SK-N-SH (cell line): ENCODE results near the gene ILDR1. TPM values are rescaled to one million over a fixed set of nuclear protein-coding genes. Genes with fewer than 3 reads are reported as not detected.

Experiments used
- CTCF ChIA-PET: fragments of 300-600, 350-600 bp; formaldehyde crosslinking; extraction: SDS; loops from one replicate; lab custom pipeline; 2021; lab: Yijun Ruan, JAX
- POLR2A ChIA-PET: fragments of 350-600 bp; sonication (Branson Sonifier 250); formaldehyde crosslinking; extraction: SDS; loops from one replicate; lab custom pipeline; 2020; ENCODE audit warnings: antibody characterized with exemption, inconsistent platforms; lab: Yijun Ruan, JAX
- DNase-seq: peaks from one replicate; pipeline ENCODE4 v3.0.0; 2012
- H2AFZ ChIP-seq: fragments of 200-600 bp; sonication (generic); 2 replicates; pipeline ENCODE4 v1.8.1; 2016; ENCODE audit warnings: antibody characterized with exemption, mild to moderate bottlenecking, low read depth
- H3F3A ChIP-seq: fragments of 200-600 bp; sonication (generic); replicated peaks from 2 replicates; pipeline ENCODE3; 2016; ENCODE audit warnings: antibody characterized with exemption, mild to moderate bottlenecking; ENCODE audit not compliant: insufficient read depth
- H3K27ac ChIP-seq, 2 experiments: fragments of 200-500 bp in 1 of 2; fragments of 200-600 bp in 1 of 2; sonication (Bioruptor generic) in 1 of 2; sonication (generic), shearing (Covaris generic) in 1 of 2; 2 replicates each; pipeline versions ENCODE4 v1.5.1 to v1.6.1; 2014 to 2016; ENCODE audit warnings: low read depth in 2 of 2, inconsistent platforms in 1 of 2, low read length in 1 of 2, mild to moderate bottlenecking in 1 of 2, mixed read lengths in 1 of 2
- H3K27me3 ChIP-seq: fragments of 200-600 bp; sonication (generic), shearing (Covaris generic); 2 replicates; pipeline ENCODE4 v1.6.1; 2016; ENCODE audit warnings: mixed run types; ENCODE audit not compliant: insufficient read depth
- H3K36me3 ChIP-seq, 2 experiments: fragments of 200-500 bp in 1 of 2; fragments of 200-600 bp in 1 of 2; sonication (Bioruptor generic) in 1 of 2; sonication (generic) in 1 of 2; replicated peaks in 1 of 2; 2 replicates each; pipeline versions ENCODE3 to v1.5.1; 2014 to 2016; ENCODE audit warnings: low read length in 1 of 2, mild to moderate bottlenecking in 1 of 2; ENCODE audit not compliant: insufficient read depth in 2 of 2, control insufficient read depth in 1 of 2
- H3K4me1 ChIP-seq, 2 experiments: fragments of 200-500 bp in 1 of 2; fragments of 200-600 bp in 1 of 2; sonication (Bioruptor generic) in 1 of 2; sonication (generic), shearing (Covaris generic) in 1 of 2; 2 replicates each; pipeline versions ENCODE4 v1.5.1 to v1.6.1; 2014 to 2016; ENCODE audit warnings: low read depth in 1 of 2, low read length in 1 of 2, mixed run types in 1 of 2; ENCODE audit not compliant: insufficient read depth in 2 of 2, control insufficient read depth in 1 of 2
- H3K4me2 ChIP-seq: fragments of 200-600 bp; sonication (generic), shearing (Covaris generic); 2 replicates; pipeline ENCODE4 v1.6.1; 2017; ENCODE audit warnings: mixed run types
- H3K4me3 ChIP-seq, 2 experiments: fragments of 200-500 bp in 1 of 2; fragments of 200-600 bp in 1 of 2; sonication (Bioruptor generic) in 1 of 2; sonication (generic), shearing (Covaris generic) in 1 of 2; 2 replicates each; pipeline versions ENCODE4 v1.5.1 to v1.8.1; 2014 to 2016; ENCODE audit warnings: low read depth in 2 of 2, inconsistent platforms in 1 of 2, low read length in 1 of 2, mild to moderate bottlenecking in 1 of 2, mixed read lengths in 1 of 2, moderate library complexity in 1 of 2
- H3K79me2 ChIP-seq: fragments of 200-600 bp; sonication (generic); 2 replicates; pipeline ENCODE4 v1.8.1; 2017; ENCODE audit warnings: mild to moderate bottlenecking; ENCODE audit not compliant: insufficient read depth
- H3K9ac ChIP-seq: fragments of 200-600 bp; sonication (generic); 2 replicates; pipeline ENCODE4 v1.6.1; 2017; ENCODE audit warnings: mixed run types
- H3K9me2 ChIP-seq: fragments of 200-600 bp; sonication (generic); 2 replicates; pipeline ENCODE4 v1.6.1; 2017; ENCODE audit warnings: mixed run types
- H3K9me3 ChIP-seq: fragments of 200-600 bp; sonication (generic); 2 replicates; pipeline ENCODE4 v1.6.1; 2017; ENCODE audit warnings: mixed run types, mild to moderate bottlenecking, moderate library complexity
- H4K20me1 ChIP-seq: fragments of 200-600 bp; sonication (generic); 2 replicates; pipeline ENCODE4 v1.6.1; 2017; ENCODE audit warnings: mild to moderate bottlenecking, mixed run types; ENCODE audit not compliant: insufficient read depth
- ELF1 ChIP-seq: IDR thresholded peaks from 2 replicates; pipeline ENCODE4 v1.4.0; 2012
- EZH2phosphoT487 ChIP-seq: fragments of 200-600 bp; sonication (generic); IDR thresholded peaks from 2 replicates; pipeline ENCODE4 v1.6.1; 2017; ENCODE audit warnings: low read depth, mixed run types, mild to moderate bottlenecking, antibody characterized with exemption, moderate library complexity, borderline replicate concordance
- GATA2 ChIP-seq: sonication (generic); formaldehyde crosslinking; IDR thresholded peaks from 2 replicates; pipeline ENCODE4 v1.5.0; 2020; ENCODE audit warnings: mild to moderate bottlenecking, missing genetic modification reagents
- MEF2A ChIP-seq: IDR thresholded peaks from 2 replicates; pipeline ENCODE4 v1.4.0; 2012; ENCODE audit warnings: low read depth, borderline replicate concordance
- MXI1 ChIP-seq: IDR thresholded peaks from 2 replicates; pipeline ENCODE4 v1.6.1; 2012; ENCODE audit warnings: mild to moderate bottlenecking, low read depth, low read length, improper control_type of control experiment
- NFIC ChIP-seq: IDR thresholded peaks from 2 replicates; pipeline ENCODE4 v1.4.0; 2012; ENCODE audit warnings: borderline replicate concordance
- NRF1 ChIP-seq: IDR thresholded peaks from 2 replicates; pipeline ENCODE4 v1.6.1; 2012; ENCODE audit warnings: low read depth, mild to moderate bottlenecking, low read length
- RCOR1 ChIP-seq: fragments of 150-350 bp; IDR thresholded peaks from 2 replicates; pipeline ENCODE4 v1.6.1; 2017; ENCODE audit warnings: antibody characterized with exemption, low read length
- RFX5 ChIP-seq: IDR thresholded peaks from 2 replicates; pipeline ENCODE4 v1.6.1; 2012; ENCODE audit warnings: mild to moderate bottlenecking, improper control_type of control experiment, low read length
- SIN3A ChIP-seq: IDR thresholded peaks from 2 replicates; pipeline ENCODE4 v1.6.1; 2012; ENCODE audit warnings: low read depth, mild to moderate bottlenecking, low read length, moderate library complexity, borderline replicate concordance
- TAF1 ChIP-seq: IDR thresholded peaks from 2 replicates; pipeline ENCODE4 v1.6.1; 2012; ENCODE audit warnings: low read depth, mild to moderate bottlenecking, low read length, moderate library complexity, borderline replicate concordance
- TCF12 ChIP-seq: IDR thresholded peaks from 2 replicates; pipeline ENCODE4 v1.4.0; 2012
- TEAD4 ChIP-seq: IDR thresholded peaks from 2 replicates; pipeline ENCODE4 v1.4.0; 2012; ENCODE audit warnings: mild to moderate bottlenecking, borderline replicate concordance; ENCODE audit not compliant: insufficient read depth
- YY1 ChIP-seq: IDR thresholded peaks from 2 replicates; pipeline ENCODE4 v1.4.0; 2012; ENCODE audit warnings: low read depth, mild to moderate bottlenecking
- WGBS: methylation state at CpG from one replicate; pipeline ENCODE4 v1.1.6; 2017; ENCODE audit warnings: low lambda C conversion rate; 5-methylcytosine and 5-hydroxymethylcytosine counted together
- polyA plus RNA-seq, 3 experiments: library from polyadenylated mRNA; depleted of rRNA; stranded (reverse); fragments of >200 nt; gene quantifications; 2 replicates each; pipeline ENCODE4 v1.2.3, GENCODE V29; 2012
- TF ChIP-seq, protein P1 (sequence below): IDR thresholded peaks from 2 replicates; pipeline ENCODE4 v1.4.0; 2012; ENCODE audit warnings: low read depth
- TF ChIP-seq, protein P2 (sequence below): fragments of 150-350 bp; IDR thresholded peaks from 2 replicates; pipeline ENCODE4 v1.6.1; 2016; ENCODE audit warnings: mild to moderate bottlenecking, low read depth, low read length
- TF ChIP-seq, protein P3 (sequence below): IDR thresholded peaks from 2 replicates; pipeline ENCODE4 v1.6.1; 2012; ENCODE audit warnings: mild to moderate bottlenecking, low read depth, low read length, moderate library complexity
- TF ChIP-seq, protein P4 (sequence below): fragments of 150-350 bp; IDR thresholded peaks from 2 replicates; pipeline ENCODE4 v1.6.1; 2017; ENCODE audit warnings: antibody characterized with exemption, low read length, low read depth, borderline replicate concordance
- TF ChIP-seq, protein P5 (sequence below): IDR thresholded peaks from 2 replicates; pipeline ENCODE4 v1.4.0; 2012; ENCODE audit warnings: low read depth, borderline replicate concordance

Gene ILDR1
- polyA plus RNA-seq, 1 of the 3 experiments (the other 2 are of a cell fraction): 0.02 TPM

DNA sequence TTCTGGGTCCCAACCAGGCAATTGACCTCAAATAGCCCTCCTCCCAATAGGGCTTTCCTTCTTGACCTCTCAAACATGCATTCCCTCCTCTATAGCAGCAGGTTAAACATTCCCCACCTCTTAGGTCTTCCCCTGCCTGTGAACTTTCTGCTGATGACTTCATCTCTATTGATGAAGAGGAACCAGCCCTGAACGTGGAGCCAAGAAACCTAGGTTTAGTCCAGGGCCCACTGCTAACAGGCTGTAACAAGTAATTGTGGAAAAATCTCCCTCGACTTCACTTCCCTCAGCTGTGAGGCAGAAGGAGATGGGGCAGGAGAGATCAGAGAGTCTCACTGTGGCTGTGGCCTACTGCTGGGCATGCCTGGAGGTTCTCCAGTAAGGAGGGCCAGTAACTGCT lies 24.7 kb downstream of the ILDR1 start (continued):
- TF ChIP-seq NRF1 (no peak), RFX5 (no peak)
- TF ChIP-seq, protein P1, sequence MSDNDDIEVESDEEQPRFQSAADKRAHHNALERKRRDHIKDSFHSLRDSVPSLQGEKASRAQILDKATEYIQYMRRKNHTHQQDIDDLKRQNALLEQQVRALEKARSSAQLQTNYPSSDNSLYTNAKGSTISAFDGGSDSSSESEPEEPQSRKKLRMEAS: no peak

DNA sequence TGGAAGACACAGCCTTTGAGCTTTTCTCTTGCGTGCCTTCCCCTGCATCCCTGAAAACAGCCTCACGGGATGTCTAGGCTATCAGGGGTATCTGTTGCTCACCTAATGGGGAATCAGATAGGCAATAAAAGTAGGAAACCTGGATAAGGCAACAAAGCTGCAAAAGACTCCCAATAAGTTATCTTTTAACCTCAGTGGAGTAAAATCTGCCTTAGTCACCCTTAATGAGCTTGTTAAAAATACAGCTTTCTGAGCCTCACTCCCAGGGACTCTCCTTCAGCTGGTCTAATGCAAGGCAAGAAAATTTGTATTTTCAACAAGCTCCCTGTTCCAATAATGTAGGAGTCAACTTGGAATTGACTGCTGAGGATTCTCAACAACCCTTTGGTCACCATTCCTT lies 25.6 kb downstream of the ILDR1 start:
- 31% methylated on average over 2 of the region's 2 CpGs for WGBS
- H3F3A ChIP-seq: peaks cover 4% of the 10 kb centered on the region
- no peak overlapping the region for H3K27ac ChIP-seq
- peak overlapping the region; percentile 64; the same call in 1 of the 2 replicates for H2AFZ ChIP-seq
- no peak for DNase-seq
- H3K9me2 ChIP-seq: no peaks in the 10 kb centered on the region
- H3K27me3 ChIP-seq: no peaks in the 10 kb centered on the region
- no peak overlapping the region for H3K4me2 ChIP-seq
- no peaks in the 10 kb centered on the region for H4K20me1 ChIP-seq
- ChIA-PET CTCF (interaction anchor here (0.6 to 3.1 kb wide), 8 partner anchors 8 to 450 kb away, joined by 3 to 16 read pairs (median 6); partner anchors contain the start of gene POLQ), POLR2A (no interaction called here)
- H3K9ac ChIP-seq: no peak overlapping the region
- no peaks in the 10 kb centered on the region for H3K36me3 ChIP-seq
- H3K4me3 ChIP-seq: no peak overlapping the region
- H3K9me3 ChIP-seq: no peaks in the 10 kb centered on the region
- peaks cover 0 to 8% of the 10 kb centered on the region in 2 experiments; a peak in 1 of 4 replicates for H3K4me1 ChIP-seq
- H3K79me2 ChIP-seq: no peaks in the 10 kb centered on the region
- TF ChIP-seq, protein P2, sequence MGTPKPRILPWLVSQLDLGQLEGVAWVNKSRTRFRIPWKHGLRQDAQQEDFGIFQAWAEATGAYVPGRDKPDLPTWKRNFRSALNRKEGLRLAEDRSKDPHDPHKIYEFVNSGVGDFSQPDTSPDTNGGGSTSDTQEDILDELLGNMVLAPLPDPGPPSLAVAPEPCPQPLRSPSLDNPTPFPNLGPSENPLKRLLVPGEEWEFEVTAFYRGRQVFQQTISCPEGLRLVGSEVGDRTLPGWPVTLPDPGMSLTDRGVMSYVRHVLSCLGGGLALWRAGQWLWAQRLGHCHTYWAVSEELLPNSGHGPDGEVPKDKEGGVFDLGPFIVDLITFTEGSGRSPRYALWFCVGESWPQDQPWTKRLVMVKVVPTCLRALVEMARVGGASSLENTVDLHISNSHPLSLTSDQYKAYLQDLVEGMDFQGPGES: no peak
- no peak for TF ChIP-seq TCF12
- no peak for TF ChIP-seq YY1
- no peak for TF ChIP-seq GATA2
- TF ChIP-seq, protein P3, sequence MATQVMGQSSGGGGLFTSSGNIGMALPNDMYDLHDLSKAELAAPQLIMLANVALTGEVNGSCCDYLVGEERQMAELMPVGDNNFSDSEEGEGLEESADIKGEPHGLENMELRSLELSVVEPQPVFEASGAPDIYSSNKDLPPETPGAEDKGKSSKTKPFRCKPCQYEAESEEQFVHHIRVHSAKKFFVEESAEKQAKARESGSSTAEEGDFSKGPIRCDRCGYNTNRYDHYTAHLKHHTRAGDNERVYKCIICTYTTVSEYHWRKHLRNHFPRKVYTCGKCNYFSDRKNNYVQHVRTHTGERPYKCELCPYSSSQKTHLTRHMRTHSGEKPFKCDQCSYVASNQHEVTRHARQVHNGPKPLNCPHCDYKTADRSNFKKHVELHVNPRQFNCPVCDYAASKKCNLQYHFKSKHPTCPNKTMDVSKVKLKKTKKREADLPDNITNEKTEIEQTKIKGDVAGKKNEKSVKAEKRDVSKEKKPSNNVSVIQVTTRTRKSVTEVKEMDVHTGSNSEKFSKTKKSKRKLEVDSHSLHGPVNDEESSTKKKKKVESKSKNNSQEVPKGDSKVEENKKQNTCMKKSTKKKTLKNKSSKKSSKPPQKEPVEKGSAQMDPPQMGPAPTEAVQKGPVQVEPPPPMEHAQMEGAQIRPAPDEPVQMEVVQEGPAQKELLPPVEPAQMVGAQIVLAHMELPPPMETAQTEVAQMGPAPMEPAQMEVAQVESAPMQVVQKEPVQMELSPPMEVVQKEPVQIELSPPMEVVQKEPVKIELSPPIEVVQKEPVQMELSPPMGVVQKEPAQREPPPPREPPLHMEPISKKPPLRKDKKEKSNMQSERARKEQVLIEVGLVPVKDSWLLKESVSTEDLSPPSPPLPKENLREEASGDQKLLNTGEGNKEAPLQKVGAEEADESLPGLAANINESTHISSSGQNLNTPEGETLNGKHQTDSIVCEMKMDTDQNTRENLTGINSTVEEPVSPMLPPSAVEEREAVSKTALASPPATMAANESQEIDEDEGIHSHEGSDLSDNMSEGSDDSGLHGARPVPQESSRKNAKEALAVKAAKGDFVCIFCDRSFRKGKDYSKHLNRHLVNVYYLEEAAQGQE: no peak
- no peak for TF ChIP-seq TAF1
- TF ChIP-seq TEAD4: no peak
- TF ChIP-seq SIN3A: no peak
- no peak for TF ChIP-seq RCOR1
- no peak for TF ChIP-seq RFX5
- no peak for TF ChIP-seq ELF1
- TF ChIP-seq MEF2A: no peak
- TF ChIP-seq MXI1: no peak
- TF ChIP-seq NFIC: no peak
- TF ChIP-seq, protein P4, sequence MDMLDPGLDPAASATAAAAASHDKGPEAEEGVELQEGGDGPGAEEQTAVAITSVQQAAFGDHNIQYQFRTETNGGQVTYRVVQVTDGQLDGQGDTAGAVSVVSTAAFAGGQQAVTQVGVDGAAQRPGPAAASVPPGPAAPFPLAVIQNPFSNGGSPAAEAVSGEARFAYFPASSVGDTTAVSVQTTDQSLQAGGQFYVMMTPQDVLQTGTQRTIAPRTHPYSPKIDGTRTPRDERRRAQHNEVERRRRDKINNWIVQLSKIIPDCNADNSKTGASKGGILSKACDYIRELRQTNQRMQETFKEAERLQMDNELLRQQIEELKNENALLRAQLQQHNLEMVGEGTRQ: no peak
- TF ChIP-seq, protein P1: no peak
- TF ChIP-seq, protein P5, sequence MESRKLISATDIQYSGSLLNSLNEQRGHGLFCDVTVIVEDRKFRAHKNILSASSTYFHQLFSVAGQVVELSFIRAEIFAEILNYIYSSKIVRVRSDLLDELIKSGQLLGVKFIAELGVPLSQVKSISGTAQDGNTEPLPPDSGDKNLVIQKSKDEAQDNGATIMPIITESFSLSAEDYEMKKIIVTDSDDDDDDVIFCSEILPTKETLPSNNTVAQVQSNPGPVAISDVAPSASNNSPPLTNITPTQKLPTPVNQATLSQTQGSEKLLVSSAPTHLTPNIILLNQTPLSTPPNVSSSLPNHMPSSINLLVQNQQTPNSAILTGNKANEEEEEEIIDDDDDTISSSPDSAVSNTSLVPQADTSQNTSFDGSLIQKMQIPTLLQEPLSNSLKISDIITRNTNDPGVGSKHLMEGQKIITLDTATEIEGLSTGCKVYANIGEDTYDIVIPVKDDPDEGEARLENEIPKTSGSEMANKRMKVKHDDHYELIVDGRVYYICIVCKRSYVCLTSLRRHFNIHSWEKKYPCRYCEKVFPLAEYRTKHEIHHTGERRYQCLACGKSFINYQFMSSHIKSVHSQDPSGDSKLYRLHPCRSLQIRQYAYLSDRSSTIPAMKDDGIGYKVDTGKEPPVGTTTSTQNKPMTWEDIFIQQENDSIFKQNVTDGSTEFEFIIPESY: no peak
- no peak for TF ChIP-seq EZH2phosphoT487
